Measurements from ENCODE around the gene NUDT3. TPM values are rescaled to one million over a fixed set of nuclear protein-coding genes. Genes with fewer than 3 reads are reported as not detected.

NUDT3 gene
- total and polyA plus RNA-seq, 9 of the 15 experiments (the other 6 are each of a cell fraction or from before 2014, with no cell fraction given): 5.4 to 81.2 (median 56.4) TPM

DNA sequence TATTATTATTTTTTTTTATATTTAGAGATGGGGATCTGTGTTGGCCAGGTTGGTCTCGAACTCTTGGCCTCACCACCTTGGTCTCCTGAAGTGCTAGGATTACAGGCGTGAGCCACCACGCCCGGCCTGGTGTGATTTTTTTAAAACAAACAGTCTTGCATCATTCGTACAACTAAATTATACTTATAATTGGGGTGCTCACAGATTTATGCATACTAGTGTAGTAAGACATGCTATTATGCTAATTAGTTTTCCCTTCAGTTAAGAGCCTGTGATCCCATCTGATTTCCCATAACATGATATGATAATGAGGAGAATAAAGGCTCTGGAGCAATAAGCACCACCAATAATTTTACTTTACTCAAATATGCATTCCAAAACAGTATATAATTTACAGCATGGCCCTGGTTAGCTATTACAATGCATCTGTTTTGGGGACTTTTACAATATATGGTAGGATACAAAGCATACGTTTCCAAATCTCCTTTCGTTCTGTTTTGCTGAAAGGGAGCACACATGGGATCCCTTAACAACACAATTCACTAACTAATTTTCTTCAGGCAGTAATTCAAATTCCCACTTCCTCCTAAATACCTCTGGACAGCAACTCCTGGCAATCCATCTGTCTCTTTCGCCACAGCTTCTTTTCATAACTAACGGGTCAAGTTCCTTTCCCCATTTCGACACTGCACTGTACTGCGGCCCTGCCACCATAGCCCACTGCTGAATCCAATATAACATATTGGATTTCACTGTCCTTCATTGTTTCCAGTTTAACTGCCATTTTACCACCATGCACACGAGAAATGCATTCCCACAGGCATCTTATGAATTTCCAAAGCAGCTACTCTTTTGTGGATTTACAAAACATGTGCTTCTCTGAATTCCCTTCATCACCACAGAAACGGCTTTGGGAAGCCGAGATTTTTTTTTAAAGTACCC, 1.7 kb downstream of the NUDT3 start (continued):
- TF ChIP-seq SLC30A9 (CRISPR knock-in tag; IDR thresholded peaks at IDR 0.05) (no peak), HSF4 (CRISPR knock-in tag; IDR thresholded peaks at IDR 0.05; ENCODE audit: borderline replicate concordance) (no peak), DNMT1 (IDR thresholded peaks at IDR 0.05) (0 out of 2 replicates have a peak, but pooled peaks have one; percentile 11), BRF1 (IDR thresholded peaks at IDR 0.05; ENCODE audit: borderline replicate concordance, extremely low read depth, insufficient read length) (no peak), MAFG (tag; conservative IDR thresholded peaks at IDR 0.05) (no peak), HDAC2 (IDR thresholded peaks at IDR 0.05) (0 out of 2 replicates have a peak, but pooled peaks have one; percentile 8), TCF3 (CRISPR knock-in tag; IDR thresholded peaks at IDR 0.05) (no peak), ZNF224 (CRISPR knock-in tag; IDR thresholded peaks at IDR 0.05) (no peak), MAFK (IDR thresholded peaks at IDR 0.05; ENCODE audit: low read length) (no peak), BRD4 (IDR thresholded peaks at IDR 0.05) (no peak), L3MBTL2 (IDR thresholded peaks at IDR 0.05) (no peak), ZNF197 (CRISPR knock-in tag; IDR thresholded peaks at IDR 0.05; ENCODE audit: low read depth) (no peak), SP2 (IDR thresholded peaks at IDR 0.05; ENCODE audit: extremely low read depth, low read depth, low read length, poor library complexity, severe bottlenecking) (no peak), FUS (optimal IDR thresholded peaks at IDR 0.05; ENCODE audit: low read depth, low read length) (no peak)
- TF ChIP-seq, protein P1, sequence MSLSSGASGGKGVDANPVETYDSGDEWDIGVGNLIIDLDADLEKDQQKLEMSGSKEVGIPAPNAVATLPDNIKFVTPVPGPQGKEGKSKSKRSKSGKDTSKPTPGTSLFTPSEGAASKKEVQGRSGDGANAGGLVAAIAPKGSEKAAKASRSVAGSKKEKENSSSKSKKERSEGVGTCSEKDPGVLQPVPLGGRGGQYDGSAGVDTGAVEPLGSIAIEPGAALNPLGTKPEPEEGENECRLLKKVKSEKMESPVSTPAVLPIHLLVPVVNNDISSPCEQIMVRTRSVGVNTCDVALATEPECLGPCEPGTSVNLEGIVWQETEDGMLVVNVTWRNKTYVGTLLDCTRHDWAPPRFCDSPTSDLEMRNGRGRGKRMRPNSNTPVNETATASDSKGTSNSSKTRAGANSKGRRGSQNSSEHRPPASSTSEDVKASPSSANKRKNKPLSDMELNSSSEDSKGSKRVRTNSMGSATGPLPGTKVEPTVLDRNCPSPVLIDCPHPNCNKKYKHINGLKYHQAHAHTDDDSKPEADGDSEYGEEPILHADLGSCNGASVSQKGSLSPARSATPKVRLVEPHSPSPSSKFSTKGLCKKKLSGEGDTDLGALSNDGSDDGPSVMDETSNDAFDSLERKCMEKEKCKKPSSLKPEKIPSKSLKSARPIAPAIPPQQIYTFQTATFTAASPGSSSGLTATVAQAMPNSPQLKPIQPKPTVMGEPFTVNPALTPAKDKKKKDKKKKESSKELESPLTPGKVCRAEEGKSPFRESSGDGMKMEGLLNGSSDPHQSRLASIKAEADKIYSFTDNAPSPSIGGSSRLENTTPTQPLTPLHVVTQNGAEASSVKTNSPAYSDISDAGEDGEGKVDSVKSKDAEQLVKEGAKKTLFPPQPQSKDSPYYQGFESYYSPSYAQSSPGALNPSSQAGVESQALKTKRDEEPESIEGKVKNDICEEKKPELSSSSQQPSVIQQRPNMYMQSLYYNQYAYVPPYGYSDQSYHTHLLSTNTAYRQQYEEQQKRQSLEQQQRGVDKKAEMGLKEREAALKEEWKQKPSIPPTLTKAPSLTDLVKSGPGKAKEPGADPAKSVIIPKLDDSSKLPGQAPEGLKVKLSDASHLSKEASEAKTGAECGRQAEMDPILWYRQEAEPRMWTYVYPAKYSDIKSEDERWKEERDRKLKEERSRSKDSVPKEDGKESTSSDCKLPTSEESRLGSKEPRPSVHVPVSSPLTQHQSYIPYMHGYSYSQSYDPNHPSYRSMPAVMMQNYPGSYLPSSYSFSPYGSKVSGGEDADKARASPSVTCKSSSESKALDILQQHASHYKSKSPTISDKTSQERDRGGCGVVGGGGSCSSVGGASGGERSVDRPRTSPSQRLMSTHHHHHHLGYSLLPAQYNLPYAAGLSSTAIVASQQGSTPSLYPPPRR (CRISPR knock-in tag; IDR thresholded peaks at IDR 0.05; ENCODE audit: borderline replicate concordance): no peak
- TF ChIP-seq, protein P2, sequence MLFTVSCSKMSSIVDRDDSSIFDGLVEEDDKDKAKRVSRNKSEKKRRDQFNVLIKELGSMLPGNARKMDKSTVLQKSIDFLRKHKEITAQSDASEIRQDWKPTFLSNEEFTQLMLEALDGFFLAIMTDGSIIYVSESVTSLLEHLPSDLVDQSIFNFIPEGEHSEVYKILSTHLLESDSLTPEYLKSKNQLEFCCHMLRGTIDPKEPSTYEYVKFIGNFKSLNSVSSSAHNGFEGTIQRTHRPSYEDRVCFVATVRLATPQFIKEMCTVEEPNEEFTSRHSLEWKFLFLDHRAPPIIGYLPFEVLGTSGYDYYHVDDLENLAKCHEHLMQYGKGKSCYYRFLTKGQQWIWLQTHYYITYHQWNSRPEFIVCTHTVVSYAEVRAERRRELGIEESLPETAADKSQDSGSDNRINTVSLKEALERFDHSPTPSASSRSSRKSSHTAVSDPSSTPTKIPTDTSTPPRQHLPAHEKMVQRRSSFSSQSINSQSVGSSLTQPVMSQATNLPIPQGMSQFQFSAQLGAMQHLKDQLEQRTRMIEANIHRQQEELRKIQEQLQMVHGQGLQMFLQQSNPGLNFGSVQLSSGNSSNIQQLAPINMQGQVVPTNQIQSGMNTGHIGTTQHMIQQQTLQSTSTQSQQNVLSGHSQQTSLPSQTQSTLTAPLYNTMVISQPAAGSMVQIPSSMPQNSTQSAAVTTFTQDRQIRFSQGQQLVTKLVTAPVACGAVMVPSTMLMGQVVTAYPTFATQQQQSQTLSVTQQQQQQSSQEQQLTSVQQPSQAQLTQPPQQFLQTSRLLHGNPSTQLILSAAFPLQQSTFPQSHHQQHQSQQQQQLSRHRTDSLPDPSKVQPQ (CRISPR knock-in tag; IDR thresholded peaks at IDR 0.05; ENCODE audit: borderline replicate concordance): no peak
- TF ChIP-seq, protein P3, sequence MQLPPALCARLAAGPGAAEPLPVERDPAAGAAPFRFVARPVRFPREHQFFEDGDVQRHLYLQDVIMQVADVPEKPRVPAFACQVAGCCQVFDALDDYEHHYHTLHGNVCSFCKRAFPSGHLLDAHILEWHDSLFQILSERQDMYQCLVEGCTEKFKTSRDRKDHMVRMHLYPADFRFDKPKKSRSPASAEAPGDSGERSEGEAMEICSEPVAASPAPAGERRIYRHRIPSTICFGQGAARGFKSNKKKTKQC (CRISPR knock-in tag; IDR thresholded peaks at IDR 0.05): no peak
- TF ChIP-seq, protein P4, sequence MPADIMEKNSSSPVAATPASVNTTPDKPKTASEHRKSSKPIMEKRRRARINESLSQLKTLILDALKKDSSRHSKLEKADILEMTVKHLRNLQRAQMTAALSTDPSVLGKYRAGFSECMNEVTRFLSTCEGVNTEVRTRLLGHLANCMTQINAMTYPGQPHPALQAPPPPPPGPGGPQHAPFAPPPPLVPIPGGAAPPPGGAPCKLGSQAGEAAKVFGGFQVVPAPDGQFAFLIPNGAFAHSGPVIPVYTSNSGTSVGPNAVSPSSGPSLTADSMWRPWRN (IDR thresholded peaks at IDR 0.05; ENCODE audit: low read depth): no peak
